HG02852 (cell line): ENCODE data around the gene ALPG.
"Not testable (repeated sequence)": the region's sequence is repeated elsewhere in the genome, so short reads cannot be mapped to it uniquely, and the experiment has no call there.

Experiments
- ATAC-seq: cut with Tn5 transposase; IDR thresholded peaks from one replicate; pipeline ENCODE4 v1.9.1; 2021; ENCODE audit warnings: mild to moderate bottlenecking, moderate library complexity; ENCODE audit not compliant: unreplicated experiment

ALPG gene

GRCh38 chr2:232394431-232394830 is 12.2 kb upstream of the ALPG start:
- ATAC-seq = not testable (repeated sequence)

GRCh38 chr2:232395586-232395985 is 11.1 kb upstream of the ALPG start:
- no peak for ATAC-seq

GRCh38 chr2:232396683-232397082 is 10.0 kb upstream of the ALPG start:
- ATAC-seq = no peak

- ATAC-seq = no peak
Observed at GRCh38 chr2:232398293-232399034, 8.2 kb upstream of the ALPG start.

GRCh38 chr2:232400256-232401015 is 6.2 kb upstream of the ALPG start:
- ATAC-seq = no peak

GRCh38 chr2:232402518-232402917 is 4.1 kb upstream of the ALPG start:
- ATAC-seq = no peak

GRCh38 chr2:232405943-232406510 is 617 bp upstream of the ALPG start:
- ATAC-seq = no peak

GRCh38 chr2:232407428-232408150 is 945 bp downstream of the ALPG start:
- not testable (repeated sequence) for ATAC-seq

- not testable (repeated sequence) for ATAC-seq
Observed at GRCh38 chr2:232408269-232408668, 1.6 kb downstream of the ALPG start.

- not testable (repeated sequence) for ATAC-seq
Observed at GRCh38 chr2:232409617-232410016, 3.0 kb downstream of the ALPG start.

GRCh38 chr2:232410238-232410900 is 3.7 kb downstream of the ALPG start:
- no peak for ATAC-seq

- no peak for ATAC-seq
Observed at GRCh38 chr2:232411901-232412629, 5.4 kb downstream of the ALPG start.

GRCh38 chr2:232412986-232413385 is 6.3 kb downstream of the ALPG start:
- ATAC-seq = no peak

- no peak for ATAC-seq
Observed at GRCh38 chr2:232415138-232415690, 8.6 kb downstream of the ALPG start.

GRCh38 chr2:232415736-232416520 is 9.3 kb downstream of the ALPG start:
- ATAC-seq = no peak

GRCh38 chr2:232416521-232417470 is 10.2 kb downstream of the ALPG start:
- ATAC-seq = no peak

GRCh38 chr2:232417489-232417888 is 10.8 kb downstream of the ALPG start:
- ATAC-seq = no peak

GRCh38 chr2:232418056-232418455 is 11.4 kb downstream of the ALPG start:
- ATAC-seq = no peak
